ENCODE measurements around the gene ADAMTS19.

ADAMTS19 gene

GRCh38 chr5:129691220-129691619, 231.1 kb downstream of the ADAMTS19 start:
- no peak for DNase-seq (ENCODE audit: low read depth)

GRCh38 chr5:129696636-129697035, 236.5 kb downstream of the ADAMTS19 start:
- no peak for DNase-seq (ENCODE audit: low read depth)

GRCh38 chr5:129698661-129699060, 238.6 kb downstream of the ADAMTS19 start:
- DNase-seq (ENCODE audit: low read depth) = no peak

- DNase-seq (ENCODE audit: low read depth) = no peak
These were observed 256.1 kb downstream of the ADAMTS19 start for GRCh38 chr5:129716235-129716634.

- DNase-seq (ENCODE audit: low read depth) = no peak
These were observed 256.6 kb downstream of the ADAMTS19 start for GRCh38 chr5:129716651-129717050.

- no peak for DNase-seq (ENCODE audit: low read depth)
These were observed 257.7 kb downstream of the ADAMTS19 start for GRCh38 chr5:129717751-129718310.

- no peak for DNase-seq (ENCODE audit: low read depth)
These were observed 258.5 kb downstream of the ADAMTS19 start for GRCh38 chr5:129718471-129719090.

GRCh38 chr5:129724222-129724621, 264.1 kb downstream of the ADAMTS19 start:
- no peak for DNase-seq (ENCODE audit: low read depth)

GRCh38 chr5:129724647-129725046, 264.5 kb downstream of the ADAMTS19 start:
- DNase-seq (ENCODE audit: low read depth) = no peak

GRCh38 chr5:129739773-129740172, 279.7 kb downstream of the ADAMTS19 start:
- no peak for DNase-seq (ENCODE audit: low read depth)

GRCh38 chr5:129743541-129744187, 283.6 kb downstream of the ADAMTS19 start:
- no peak for DNase-seq (ENCODE audit: low read depth)

- DNase-seq (ENCODE audit: low read depth) = no peak
These were observed 285.9 kb downstream of the ADAMTS19 start for GRCh38 chr5:129745997-129746396.

- DNase-seq (ENCODE audit: low read depth) = no peak
These were observed 286.8 kb downstream of the ADAMTS19 start for GRCh38 chr5:129746876-129747275.

GRCh38 chr5:129747572-129748407, 287.7 kb downstream of the ADAMTS19 start, which contains the start of gene MINAR2:
Gene MINAR2, plus strand, starts transcription at chr5:129748094. Its CDS starts 97 bp downstream, at chr5:129748191.
- no peak for DNase-seq (ENCODE audit: low read depth)

- DNase-seq (ENCODE audit: low read depth) = no peak
These were observed 289.1 kb downstream of the ADAMTS19 start for GRCh38 chr5:129748913-129749880.

GRCh38 chr5:129760636-129761325, 300.7 kb downstream of the ADAMTS19 start:
- DNase-seq (ENCODE audit: low read depth) = no peak

GRCh38 chr5:129763651-129764050, 303.6 kb downstream of the ADAMTS19 start:
- no peak for DNase-seq (ENCODE audit: low read depth)

- no peak for DNase-seq (ENCODE audit: low read depth)
These were observed 306.7 kb downstream of the ADAMTS19 start for GRCh38 chr5:129766798-129767197.

- DNase-seq (ENCODE audit: low read depth) = peak; percentile 4
These were observed 307.9 kb downstream of the ADAMTS19 start for GRCh38 chr5:129767927-129768380.

- DNase-seq (ENCODE audit: low read depth) = no peak
These were observed 308.6 kb downstream of the ADAMTS19 start for GRCh38 chr5:129768735-129769134.
